Stimulated activated naive CD4-positive, alpha-beta T cell (primary cell): ENCODE data around the gene NOXO1.
"Not testable (repeated sequence)": the region's sequence is repeated elsewhere in the genome, so short reads cannot be mapped to it uniquely, and the experiment has no call there.

ENCODE experiments used
- DNase-seq, 6 experiments: peaks; one replicate each; lab custom pipeline; 2025; lab: John Stamatoyannopoulos, UW

NOXO1 gene

GRCh38 chr16:2011726-2012125 lies 30.5 kb upstream of the NOXO1 start:
- DNase-seq = not testable (repeated sequence)

- DNase-seq = peak; percentile 40 to 80 (median 68)
These were observed 28.7 kb upstream of the NOXO1 start, which contains the start of gene ZNF598 for GRCh38 chr16:2009791-2010510. TSS of gene ZNF598 (minus strand) at chr16:2009821.

GRCh38 chr16:2009164-2009711 lies 28.0 kb upstream of the NOXO1 start:
- DNase-seq = peak in 2 of 6 experiments; percentile 24 to 45

GRCh38 chr16:2008631-2009163 lies 27.4 kb upstream of the NOXO1 start:
- DNase-seq = peak in 2 of 6 experiments; percentile 22 to 30

- no peak for DNase-seq
These were observed 26.8 kb upstream of the NOXO1 start for GRCh38 chr16:2008009-2008526.

GRCh38 chr16:2007081-2007836 lies 26.0 kb upstream of the NOXO1 start:
- DNase-seq = no peak

- DNase-seq = no peak
These were observed 25.0 kb upstream of the NOXO1 start for GRCh38 chr16:2006317-2006716.

GRCh38 chr16:2005646-2006045 lies 24.4 kb upstream of the NOXO1 start:
- no peak for DNase-seq

- no peak for DNase-seq
These were observed 23.7 kb upstream of the NOXO1 start for GRCh38 chr16:2004795-2005517.

GRCh38 chr16:2003827-2004641 lies 22.8 kb upstream of the NOXO1 start:
- peak; percentile 69 to 81 (median 78) for DNase-seq

- no peak for DNase-seq
These were observed 22.1 kb upstream of the NOXO1 start for GRCh38 chr16:2003231-2003826.

GRCh38 chr16:2002406-2003230 lies 21.3 kb upstream of the NOXO1 start:
- no peak for DNase-seq

- no peak for DNase-seq
These were observed 20.4 kb upstream of the NOXO1 start for GRCh38 chr16:2001456-2002355.

GRCh38 chr16:2001035-2001434 lies 19.8 kb upstream of the NOXO1 start:
- no peak for DNase-seq

- no peak for DNase-seq
These were observed 18.7 kb upstream of the NOXO1 start for GRCh38 chr16:1999866-2000514.

GRCh38 chr16:1998852-1999801 lies 17.9 kb upstream of the NOXO1 start:
- no peak for DNase-seq

GRCh38 chr16:1998360-1998835 lies 17.1 kb upstream of the NOXO1 start:
- DNase-seq = no peak
